Measurements from ENCODE around the gene ALDOA.
A peak's percentile ranks its signal among the peaks of the same experiment; 100 is the strongest.
"Not testable (repeated sequence)": the region's sequence is repeated elsewhere in the genome, so short reads cannot be mapped to it uniquely, and the experiment has no call there.

ALDOA gene

DNA sequence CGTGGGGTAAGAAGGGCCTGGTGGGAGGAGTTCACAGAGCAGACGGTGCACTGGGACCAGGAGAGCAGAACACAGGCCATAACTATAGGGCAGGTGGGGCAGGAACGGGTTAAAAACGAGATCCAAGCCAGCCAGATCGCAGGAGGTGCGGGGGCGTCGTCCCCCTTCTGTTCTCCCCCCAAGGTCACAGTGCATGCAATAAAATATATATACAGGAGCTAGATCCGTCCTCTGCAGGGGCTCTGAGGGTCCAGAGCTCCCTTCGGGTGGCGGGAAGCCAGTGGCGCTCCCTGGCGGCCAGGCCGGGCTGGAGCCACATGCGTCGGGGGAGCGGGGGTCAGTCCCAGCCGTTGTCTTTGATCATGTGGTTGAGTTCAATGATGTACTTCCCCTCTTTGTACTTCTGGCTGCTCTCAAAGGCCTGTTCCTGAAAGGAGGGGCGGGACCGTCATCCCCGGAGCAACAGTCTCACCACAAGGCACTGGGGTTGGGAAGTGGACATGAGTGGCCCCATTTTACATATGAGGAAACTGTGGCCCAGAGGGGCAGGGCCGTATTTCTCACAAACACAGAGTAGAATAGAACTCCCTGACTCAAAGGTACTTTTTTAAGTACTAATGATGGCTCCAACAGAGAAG, 26.9 kb downstream of the ALDOA start:
- peak; percentile 70 for DNase-seq

DNA sequence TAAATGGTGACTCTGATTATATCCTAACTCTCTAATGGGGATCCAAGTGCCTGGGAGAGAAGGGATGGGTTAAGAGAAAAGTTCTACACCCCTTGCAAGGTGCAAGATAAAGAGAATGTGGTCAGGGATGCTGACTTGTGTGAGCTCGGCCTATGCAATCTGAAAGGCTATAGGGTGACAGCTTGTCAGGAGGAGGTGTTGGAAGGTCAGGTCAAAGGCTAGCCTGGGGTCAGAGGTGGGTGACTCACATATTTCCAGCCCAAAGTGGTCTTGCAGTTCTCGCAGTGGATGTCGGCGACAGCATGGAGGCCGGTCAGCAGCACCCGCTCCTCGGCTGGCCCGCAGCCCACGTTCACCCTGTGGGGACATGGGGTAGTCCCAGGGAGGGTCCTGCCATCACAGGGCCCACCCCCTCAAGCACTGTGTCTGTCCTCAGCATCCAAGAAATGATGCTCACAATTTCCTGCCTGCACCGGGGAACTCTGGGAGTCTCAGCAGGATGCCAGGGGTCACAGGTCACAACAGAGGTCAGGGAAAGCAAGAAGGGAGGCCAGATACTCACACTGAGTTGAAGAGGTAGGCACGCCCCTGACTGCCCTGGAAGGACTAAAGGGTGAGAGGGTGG, 29.1 kb downstream of the ALDOA start:
- no peak for DNase-seq

GRCh38 chr16:30095166-30096078, 29.9 kb downstream of the ALDOA start:
- DNase-seq, result no peak

- DNase-seq, result peak; percentile 89
These were observed 30.7 kb downstream of the ALDOA start, which contains the start of gene YPEL3 for GRCh38 chr16:30096105-30096861. Gene YPEL3 (minus strand): TSS chr16:30096213. CDS start chr16:30095482, 731 bp downstream.

GRCh38 chr16:30096862-30097563, 31.5 kb downstream of the ALDOA start:
- DNase-seq, result no peak

GRCh38 chr16:30104090-30104489, 38.5 kb downstream of the ALDOA start:
- DNase-seq, result no peak

- DNase-seq, result no peak
These were observed 38.9 kb downstream of the ALDOA start for GRCh38 chr16:30104492-30104891.

GRCh38 chr16:30108059-30108850, 42.7 kb downstream of the ALDOA start:
- DNase-seq, result no peak

DNA sequence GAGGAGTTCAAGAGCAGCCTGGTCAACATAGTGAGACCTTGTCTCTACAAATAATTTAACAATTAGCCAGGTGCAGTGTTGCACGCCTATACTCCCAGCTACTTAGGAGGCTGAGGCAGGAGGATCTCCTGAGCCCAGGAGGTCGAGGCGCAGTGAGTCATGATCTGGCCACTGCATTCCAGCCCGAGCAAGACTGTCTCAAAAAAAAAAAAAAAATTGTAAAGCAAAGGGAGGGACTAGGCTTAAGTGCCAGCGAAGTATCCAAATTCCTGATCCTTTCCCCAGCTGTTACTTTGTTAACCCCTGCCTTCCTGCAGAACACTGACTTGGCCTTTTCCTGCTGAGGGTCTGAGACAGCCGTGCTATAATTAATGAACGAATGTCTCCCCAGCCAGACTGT, 45.1 kb downstream of the ALDOA start:
- DNase-seq, result no peak

GRCh38 chr16:30112197-30113030, 46.9 kb downstream of the ALDOA start:
- peak; percentile 70 for DNase-seq

DNA sequence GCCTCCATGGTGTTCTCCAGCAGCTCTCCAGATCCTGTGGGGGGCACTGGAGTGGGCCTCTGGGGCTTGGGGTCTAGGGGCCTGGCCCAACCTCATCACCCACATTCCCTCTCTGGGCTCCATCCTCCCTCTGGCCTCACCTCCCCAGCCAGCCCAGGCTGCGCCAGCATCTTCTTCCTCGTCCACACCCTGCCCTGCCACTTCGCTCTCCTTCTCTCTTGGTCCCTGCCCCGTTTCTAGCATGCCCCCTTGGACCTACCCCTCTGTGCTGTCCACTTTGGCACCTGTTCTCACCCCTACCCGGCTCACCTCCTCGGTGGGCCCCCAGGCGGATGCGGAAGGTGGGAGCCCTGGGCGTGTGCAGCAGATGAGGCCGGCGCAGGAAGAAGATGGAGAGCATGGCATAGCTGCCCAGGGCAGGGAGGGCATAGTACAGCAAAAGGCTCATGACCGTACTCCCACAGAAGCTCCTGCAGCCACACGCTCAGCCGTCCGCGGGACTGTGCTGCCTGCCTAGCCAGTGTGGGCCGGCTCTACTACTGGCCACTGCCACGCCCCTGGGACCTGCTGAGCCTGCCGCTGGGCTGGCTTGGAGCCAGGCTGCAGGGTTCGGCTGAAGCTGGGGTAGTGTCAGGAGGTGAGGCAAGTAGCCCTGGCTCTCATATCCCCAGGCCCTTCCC, 47.6 kb downstream of the ALDOA start, which contains the start of gene GDPD3:
Gene GDPD3, minus strand, starts transcription at position 507 of the 680 bp plus-strand sequence. Its CDS starts 59 bp downstream, at position 448.
- DNase-seq, result no peak

GRCh38 chr16:30113711-30114333, 48.3 kb downstream of the ALDOA start:
- DNase-seq, result no peak

DNA sequence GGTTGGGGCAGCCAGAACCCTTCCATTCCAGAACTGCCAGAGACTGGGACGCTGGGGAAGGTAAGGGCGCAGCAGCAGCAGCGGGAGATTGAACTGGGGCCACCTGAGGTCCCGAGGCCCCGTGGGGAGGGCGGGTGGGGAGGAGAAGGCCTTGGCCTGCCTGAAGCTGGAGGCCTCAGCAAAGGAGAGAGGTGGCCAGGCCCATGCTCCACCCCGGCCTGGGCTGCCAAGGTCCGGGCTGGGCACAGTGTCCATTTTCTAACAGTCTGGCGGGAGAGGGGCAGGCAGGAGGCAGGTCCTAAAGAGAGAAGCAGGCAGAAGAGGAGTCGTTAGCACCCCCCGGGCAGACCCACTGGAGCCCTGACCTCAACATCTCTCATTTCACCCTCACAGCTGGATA, 48.9 kb downstream of the ALDOA start:
- no peak for DNase-seq

GRCh38 chr16:30114833-30115232, 49.3 kb downstream of the ALDOA start:
- not testable (repeated sequence) for DNase-seq

GRCh38 chr16:30115238-30115637, 49.7 kb downstream of the ALDOA start:
- peak; percentile 15 for DNase-seq

GRCh38 chr16:30116291-30117207, 51.0 kb downstream of the ALDOA start:
- no peak for DNase-seq

- no peak for DNase-seq
These were observed 52.2 kb downstream of the ALDOA start for GRCh38 chr16:30117768-30118167.

DNA sequence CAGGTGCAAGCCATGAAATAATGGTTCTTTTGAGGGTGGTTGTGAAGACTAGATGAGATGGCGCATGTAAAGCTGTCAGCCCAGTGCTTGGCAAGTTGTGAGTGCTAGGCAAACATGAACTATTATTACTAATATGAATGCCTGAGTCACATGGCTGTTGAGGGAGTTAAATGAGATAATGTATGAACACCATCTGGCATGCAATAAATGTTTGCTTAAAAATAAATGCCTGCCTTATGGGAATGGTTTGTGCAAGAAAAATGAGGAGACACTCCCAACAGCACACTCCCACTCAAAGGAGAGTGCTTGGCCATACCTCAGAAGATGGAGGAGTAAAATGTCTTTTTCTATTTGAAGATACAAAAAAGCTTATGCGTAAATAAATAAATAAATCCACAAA, 53.9 kb downstream of the ALDOA start:
- no peak for DNase-seq

All from activated naive CD4-positive, alpha-beta T cell treated with Interleukin-2 at 50 U/mL for 16 hours (primary cell).